K562 (cell line): ENCODE data around the gene PDK1. TPM values are rescaled to one million over a fixed set of nuclear protein-coding genes. Genes with fewer than 3 reads are reported as not detected.

Experiments
- CREB3L1 ChIP-seq: fragments of 450-650 bp; IDR thresholded peaks from 2 replicates; pipeline ENCODE4 v1.6.1; 2014; ENCODE audit warnings: low read depth, mild to moderate bottlenecking, moderate library complexity, borderline replicate concordance
- LARP7 ChIP-seq: fragments of 450-650 bp; IDR thresholded peaks from 2 replicates; pipeline ENCODE4 v1.6.1; 2016
- MIER1 ChIP-seq: fragments of 450-650 bp; IDR thresholded peaks from 2 replicates; pipeline ENCODE4 v1.6.1; 2016; ENCODE audit warnings: antibody characterized with exemption, mild to moderate bottlenecking, low read depth
- MLX ChIP-seq, 2 experiments: fragments of 450-650 bp in 1 of 2; sonication (generic) in 1 of 2; formaldehyde crosslinking; conservative IDR thresholded peaks; 2 replicates each; pipeline versions ENCODE4 v1.4.0 to v1.8.1; 2020 to 2022; ENCODE audit warnings: mild to moderate bottlenecking in 1 of 2, missing genetic modification reagents in 1 of 2
- NR4A1 ChIP-seq, 2 experiments: fragments of 250-450 bp in 1 of 2; fragments of 450-650 bp in 1 of 2; sonication (Bioruptor Pico) in 1 of 2; IDR thresholded peaks; 2 replicates each; pipeline versions ENCODE4 v1.4.0 to v1.6.1; 2016 to 2020; ENCODE audit warnings: mild to moderate bottlenecking in 2 of 2, missing compliant biosample characterization in 1 of 2, missing genetic modification characterization in 1 of 2, moderate library complexity in 1 of 2
- POLR3G ChIP-seq: IDR thresholded peaks from 2 replicates; pipeline ENCODE4 v1.6.1; 2011; ENCODE audit not compliant: insufficient read length, insufficient replicate concordance; ENCODE audit errors: extremely low read depth
- RFX5 ChIP-seq: IDR thresholded peaks from 2 replicates; pipeline ENCODE4 v1.6.1; 2011; ENCODE audit warnings: low read depth, mild to moderate bottlenecking, improper control_type of control experiment, low read length
- RREB1 ChIP-seq: fragments of 250-450 bp; sonication (Bioruptor Pico); IDR thresholded peaks from 2 replicates; pipeline ENCODE4 v1.4.0; 2020
- SIX5 ChIP-seq, 2 experiments: IDR thresholded peaks; 2 replicates each; pipeline ENCODE4 v1.6.1; 2011; ENCODE audit warnings: low read length in 2 of 2, borderline replicate concordance in 1 of 2, low read depth in 1 of 2, mild to moderate bottlenecking in 1 of 2, moderate library complexity in 1 of 2; ENCODE audit not compliant: insufficient read depth in 1 of 2
- SREBF1 ChIP-seq: fragments of 150-350 bp; IDR thresholded peaks from 2 replicates; pipeline ENCODE4 v1.6.1; 2014; ENCODE audit warnings: antibody characterized with exemption, low read depth, low read length, borderline replicate concordance
- TAF9B ChIP-seq: fragments of 450-650 bp; IDR thresholded peaks from 2 replicates; pipeline ENCODE4 v1.6.1; 2018; ENCODE audit warnings: mild to moderate bottlenecking; ENCODE audit not compliant: partially characterized antibody
- TCF15 ChIP-seq: fragments of 250-450 bp; sonication (Bioruptor Pico); IDR thresholded peaks from 2 replicates; pipeline ENCODE4 v1.8.0; 2022; ENCODE audit warnings: moderate library complexity, mild to moderate bottlenecking, inconsistent platforms
- TCF7 ChIP-seq: sonication (generic); IDR thresholded peaks from 2 replicates; pipeline ENCODE4 v1.6.1; 2016; ENCODE audit warnings: antibody characterized with exemption, borderline replicate concordance
- THRB ChIP-seq: fragments of 450-650 bp; formaldehyde crosslinking; conservative IDR thresholded peaks from 2 replicates; pipeline ENCODE4 v1.4.0; 2022; ENCODE audit warnings: mild to moderate bottlenecking, missing genetic modification characterization
- ZC3H11A ChIP-seq: IDR thresholded peaks from 2 replicates; pipeline ENCODE4 v1.6.1; 2012; ENCODE audit warnings: low read depth, low read length, improper control_type of control experiment
- ZNF239 ChIP-seq: fragments of 250-450 bp; sonication (Bioruptor Pico); IDR thresholded peaks from 2 replicates; pipeline ENCODE4 v1.4.0; 2020; ENCODE audit warnings: mild to moderate bottlenecking
- ZNF24 ChIP-seq: fragments of 450-650 bp; IDR thresholded peaks from 2 replicates; pipeline ENCODE4 v1.6.1; 2016
- polyA plus RNA-seq, 8 experiments: library from polyadenylated mRNA; depleted of rRNA in 4 of 8; stranded (reverse) in 5 of 8; unstranded in 3 of 8; fragments of >200 nt; fragmentation: Nextera tagmentation in 2 of 8; fragmentation: Illumina TruSeq in 1 of 8; extraction: Ambion mirVana in 2 of 8; extraction: Trizol in 1 of 8; gene quantifications; 2 replicates each; pipeline versions ENCODE4 v1.2.1 to v1.2.3, GENCODE V29; 2011 to 2014; ENCODE audit warnings: inconsistent platforms in 1 of 8, missing spikeins in 1 of 8
- total RNA-seq, 7 experiments: library from RNA; depleted of rRNA in 6 of 7; stranded (reverse); fragments of >200 nt in 6 of 7; fragmentation: Illumina TruSeq in 2 of 7; extraction: Trizol in 2 of 7; gene quantifications; 2 replicates each; pipeline versions ENCODE4 v1.2.1 to v1.2.3, GENCODE V29; 2011 to 2021; ENCODE audit warnings: low replicate concordance in 1 of 7

The PDK1 gene
- total and polyA plus RNA-seq, 9 of the 15 experiments (the other 6 are each of a cell fraction or from before 2014, with no cell fraction given) = 3.5 to 176 (median 13.9) TPM

GRCh38 chr2:172555522-172556283 is at the start of gene PDK1 (continued):
- TF ChIP-seq TCF7 (0 out of 2 replicates have a peak, but pooled peaks have one; percentile 53), MLX (CRISPR knock-in tag; conservative IDR thresholded peaks at IDR 0.05) (no peak), THRB (CRISPR knock-in tag) (peak; percentile 80; the same call in 1 of the 2 replicates), NR4A1 (CRISPR knock-in tag; IDR thresholded peaks at IDR 0.05) (peak; percentile 92; the same call in 1 of the 2 replicates), NR4A1 (tag; IDR thresholded peaks at IDR 0.05) (no peak), SREBF1 (no peak), CREB3L1 (peak; percentile 88), MIER1 (no peak), RREB1 (CRISPR knock-in tag) (peak; percentile 94), ZC3H11A (no peak), SIX5 (IDR thresholded peaks at IDR 0.05; ENCODE audit: borderline replicate concordance in 1 of 2, insufficient read depth in 1 of 2, low read depth in 1 of 2, low read length in 2 of 2) (no peak), LARP7 (no peak), RFX5 (no peak), TCF15 (CRISPR knock-in tag) (no peak; the same call in 1 of the 2 replicates), TAF9B (peak; percentile 35), ZNF239 (no peak), POLR3G (no peak), ZNF24 (peak; percentile 24; the same call in 1 of the 2 replicates)
